Adrenal gland (tissue), 12 donors: Measurements from ENCODE around the gene MAX. TPM values are rescaled to one million over a fixed set of nuclear protein-coding genes. Genes with fewer than 3 reads are reported as not detected.

Source experiments
- DNase-seq, 7 donors: peaks; one replicate each; pipeline ENCODE4 v3.0.0-alpha.2; 2019 to 2020
- H3K27ac ChIP-seq, 5 donors: fragments of 200-600 bp; sonication (generic) in 4 of 5; 1 replicate in 3 of 5; 2 replicates in 2 of 5; pipeline versions ENCODE4 v1.5.1 to v1.8.0; 2016 to 2020; ENCODE audit warnings: mild to moderate bottlenecking in 1 of 5
- H3K27me3 ChIP-seq: fragments of 200-600 bp; 2 replicates; pipeline ENCODE4 v1.8.0; 2021
- H3K36me3 ChIP-seq, 2 donors: fragments of 200-600 bp; replicated peaks in 1 of 2; 1 replicate in 1 of 2; 2 replicates in 1 of 2; pipeline versions ENCODE4 v1.5.1 to v1.8.0; 2018 to 2022
- H3K4me1 ChIP-seq, 2 donors: fragments of 200-600 bp; replicated peaks in 1 of 2; 1 replicate in 1 of 2; 2 replicates in 1 of 2; pipeline versions ENCODE4 v1.5.1 to v1.8.0; 2018 to 2021
- H3K4me3 ChIP-seq, 4 donors: fragments of 200-600 bp; sonication (generic) in 3 of 4; one replicate each; pipeline ENCODE4 v1.5.1; 2016 to 2018
- H3K9me3 ChIP-seq, 3 donors: fragments of 200-600 bp; sonication (generic) in 1 of 3; replicated peaks in 1 of 3; 1 replicate in 2 of 3; 2 replicates in 1 of 3; pipeline versions ENCODE4 v1.5.1 to v1.8.0; 2016 to 2021
- CTCF ChIP-seq, 6 experiments: fragments of 450-650 bp in 4 of 6; fragments of 200-600 bp in 2 of 6; sonication (generic) in 1 of 6; IDR thresholded peaks; 1 replicate in 5 of 6; 2 replicates in 1 of 6; pipeline versions ENCODE4 v1.5.1 to v1.8.0; 2016 to 2021; ENCODE audit warnings: antibody characterized with exemption in 6 of 6, mild to moderate bottlenecking in 2 of 6, moderate library complexity in 1 of 6
- POLR2A ChIP-seq, 2 donors: fragments of 450-650 bp; IDR thresholded peaks; one replicate each; pipeline ENCODE4 v1.6.1; 2017; ENCODE audit warnings: antibody characterized with exemption in 2 of 2, mild to moderate bottlenecking in 2 of 2, moderate library complexity in 1 of 2
- WGBS, 4 donors: extraction: QIAGEN DNeasy Blood & Tissue Kit in 2 of 4; methylation state at CpG; one replicate each; pipeline versions ENCODE4 v1.1.5 to v1.1.7; 2013 to 2017; 5-methylcytosine and 5-hydroxymethylcytosine counted together
- intact Hi-C, 2 donors: fragments of 100-400 bp; cut with DNase I; formaldehyde crosslinking; loops; one replicate each; pipeline versions ENCODE4 v1.14.1 to v1.15.0; 2022 to 2023
- polyA plus RNA-seq, 3 donors: library from polyadenylated mRNA; stranded (reverse); fragments of 200-250 nt in 2 of 3; fragments of 350-450 nt in 1 of 3; fragmentation: Illumina TruSeq in 1 of 3; extraction: RNeasy Lipid Tissue Mini Kit (QIAGEN cat#74804) in 1 of 3; gene quantifications; one replicate each; pipeline ENCODE4 v1.2.3, GENCODE V29; 2013 to 2014
- total RNA-seq, 9 donors: library from RNA; depleted of rRNA in 4 of 9; stranded (reverse); fragments of >200 nt in 4 of 9; fragments of 120-200 nt in 1 of 9; fragmentation: NEBNext Ultra II Directional in 1 of 9; extraction: Animal tissue kit (Norgen Biotek cat#: 25700) in 1 of 9; gene quantifications; one replicate each; pipeline versions ENCODE4 v1.1.0 to v1.2.4, GENCODE V29; 2013 to 2023
- donor health status: healthy with polysubstance abuse.
- donor health status: Bipolar disorder and iron deficiency.
- donor health status: DM: yes; HTN: yes; CAD: no.
- donor health status: DM: no; HTN: no; CAD: no.
- donor health status: DM: no; HTN: no; CAD: no.
- donor health status: DM: yes; HTN: yes; CAD: no.

MAX gene
- total and polyA plus RNA-seq, 12 donors, result 31.5 to 114 (median 55.2) TPM

DNA sequence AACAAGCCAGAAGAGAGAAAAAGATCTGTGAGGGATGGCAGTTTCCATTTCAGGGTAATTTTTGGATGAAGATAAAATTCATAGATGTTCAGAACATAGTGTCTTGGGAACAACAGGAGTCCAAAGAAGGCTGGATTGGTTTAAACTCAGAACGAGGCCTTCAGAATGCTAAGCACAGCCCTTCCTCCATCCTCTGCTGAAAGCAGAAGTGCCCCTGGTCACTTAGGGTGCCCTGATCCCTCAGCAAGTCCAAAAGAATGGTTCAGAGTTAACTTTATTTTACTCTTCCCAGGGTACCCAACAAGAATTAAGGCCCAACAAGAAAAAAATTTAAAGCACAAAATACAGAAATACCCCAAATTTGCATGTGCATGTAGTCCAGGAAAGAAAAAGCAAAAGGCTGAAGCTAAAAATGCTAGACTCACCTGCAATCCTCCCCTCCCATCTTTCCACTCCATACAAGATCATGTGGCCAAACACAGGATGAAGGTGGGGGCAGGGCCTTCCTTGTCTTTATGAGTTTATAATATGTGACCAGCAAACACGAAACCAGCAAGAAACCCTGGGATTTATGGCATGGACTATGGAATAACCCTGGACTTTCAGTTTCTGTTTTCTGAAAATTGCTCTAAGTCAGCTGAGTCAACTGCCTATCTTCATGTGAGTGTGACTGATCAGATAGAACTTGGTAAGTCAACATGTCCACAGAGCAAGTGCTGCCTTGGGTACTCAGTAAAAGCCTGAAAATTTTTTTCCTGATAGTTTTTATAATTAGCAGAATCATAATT is 21.2 kb downstream of the MAX start:
- Histone ChIP-seq H3K9me3 (no peaks in the 10 kb centered on the region), H3K36me3 (peaks cover 0 to 40% of the 10 kb centered on the region in 2 donors), H3K4me3 (no peak overlapping the region), H3K4me1 (peaks cover 10 to 44% of the 10 kb centered on the region in 2 donors), H3K27me3 (no peaks in the 10 kb centered on the region), H3K27ac (peak overlapping the region in 2 of 5 donors; percentile 7 to 39)
- intact Hi-C loops, result no loop called here
- no peak for DNase-seq
- TF ChIP-seq POLR2A (IDR thresholded peaks at IDR 0.05), result no peak
- TF ChIP-seq CTCF (IDR thresholded peaks at IDR 0.05), result no peak
- WGBS, 4 donors, result 56 to 76% (median 65%) methylated on average over 2 of the region's 2 CpGs

GRCh38 chr14:65079768-65080167 is 22.5 kb downstream of the MAX start:
- Histone ChIP-seq H3K27me3 (no peaks in the 10 kb centered on the region), H3K27ac (peak overlapping the region in 1 of 5 donors; percentile 31), H3K4me1 (peaks cover 11 to 39% of the 10 kb centered on the region in 2 donors), H3K36me3 (peaks cover 0 to 42% of the 10 kb centered on the region in 2 donors), H3K9me3 (no peaks in the 10 kb centered on the region), H3K4me3 (no peak overlapping the region)
- intact Hi-C loops, result no loop called here
- DNase-seq, result no peak
- TF ChIP-seq POLR2A (IDR thresholded peaks at IDR 0.05) (no peak), CTCF (IDR thresholded peaks at IDR 0.05) (no peak)
- 88 to 90% (median 90%) methylated on average over 5 of the region's 5 CpGs for WGBS, 4 donors

- Histone ChIP-seq H3K36me3 (peaks cover 0 to 42% of the 10 kb centered on the region in 2 donors), H3K4me1 (peaks cover 16 to 39% of the 10 kb centered on the region in 2 donors), H3K4me3 (no peak overlapping the region), H3K9me3 (no peaks in the 10 kb centered on the region), H3K27ac (peak overlapping the region in 2 of 5 donors; percentile 2 to 31), H3K27me3 (no peaks in the 10 kb centered on the region)
- no peak for TF ChIP-seq CTCF (IDR thresholded peaks at IDR 0.05)
- no peak for TF ChIP-seq POLR2A (IDR thresholded peaks at IDR 0.05)
- WGBS, 4 donors, result 79 to 90% (median 83%) methylated on average over 6 of the region's 6 CpGs
- DNase-seq, result no peak
- intact Hi-C loops, result no loop called here
These were observed 23.1 kb downstream of the MAX start for GRCh38 chr14:65079201-65079600.

GRCh38 chr14:65077318-65077717 is 25.0 kb downstream of the MAX start:
- TF ChIP-seq POLR2A (IDR thresholded peaks at IDR 0.05) (no peak), CTCF (IDR thresholded peaks at IDR 0.05) (no peak)
- Histone ChIP-seq H3K27me3 (no peaks in the 10 kb centered on the region), H3K36me3 (peaks cover 0 to 31% of the 10 kb centered on the region in 2 donors), H3K27ac (no peak overlapping the region), H3K9me3 (no peaks in the 10 kb centered on the region), H3K4me3 (no peak overlapping the region), H3K4me1 (peaks cover 17 to 35% of the 10 kb centered on the region in 2 donors)
- DNase-seq, result no peak
- WGBS, 4 donors, result 93 to 98% (median 95%) methylated on average over 2 of the region's 2 CpGs
- intact Hi-C loops, result no loop called here
